Stimulated activated naive CD4-positive, alpha-beta T cell (primary cell): ENCODE data around the gene GDF9.
"Not testable (repeated sequence)": the region's sequence is repeated elsewhere in the genome, so short reads cannot be mapped to it uniquely, and the experiment has no call there.

Experiments
- DNase-seq, 6 experiments: peaks; one replicate each; lab custom pipeline; 2025; lab: John Stamatoyannopoulos, UW

GDF9 gene

DNA sequence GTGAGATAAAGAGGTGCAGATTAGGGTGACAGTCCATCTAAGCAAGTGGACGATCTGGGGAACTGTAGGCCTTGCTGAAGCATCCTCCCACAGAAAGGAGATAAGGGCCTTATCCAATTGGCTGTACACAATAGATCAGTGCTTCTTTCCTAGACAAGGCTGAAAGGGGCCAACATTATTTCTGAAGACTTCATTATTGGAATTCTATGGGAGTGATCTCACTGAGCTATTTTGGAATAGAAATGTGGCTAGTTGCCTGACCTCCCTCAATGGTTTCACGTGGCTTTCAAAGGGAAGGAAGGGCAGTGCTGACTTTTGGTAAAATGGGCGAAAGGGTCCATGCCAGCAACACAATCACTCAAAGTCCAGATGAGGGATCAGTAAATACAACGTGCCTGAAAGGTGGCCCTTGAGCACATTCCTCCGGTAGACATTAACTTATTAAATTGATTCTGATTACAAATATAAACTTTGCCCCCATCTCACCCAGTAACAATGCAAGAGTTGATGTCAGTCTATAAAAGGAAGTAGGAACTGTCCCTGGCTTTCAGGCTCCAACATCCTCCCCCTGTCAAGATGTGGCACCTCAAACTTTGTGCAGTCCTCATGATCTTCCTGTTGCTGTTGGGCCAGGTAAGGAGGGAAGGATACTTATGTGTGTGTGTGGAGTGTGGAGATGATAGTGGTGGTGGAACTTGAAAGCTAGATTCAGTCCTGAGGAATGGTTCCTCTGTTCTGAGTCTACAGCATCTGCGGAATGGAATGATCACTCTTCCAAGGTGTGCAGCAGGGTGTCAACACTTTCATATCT lies 7.1 kb upstream of the GDF9 start, which contains the start of gene LEAP2:
TSS of gene LEAP2 (plus strand) at position 550 of the 811 bp plus-strand sequence. CDS start at position 577, 27 bp downstream.
- DNase-seq = no peak

GRCh38 chr5:132872788-132873118 lies 6.5 kb upstream of the GDF9 start:
- no peak for DNase-seq

DNA sequence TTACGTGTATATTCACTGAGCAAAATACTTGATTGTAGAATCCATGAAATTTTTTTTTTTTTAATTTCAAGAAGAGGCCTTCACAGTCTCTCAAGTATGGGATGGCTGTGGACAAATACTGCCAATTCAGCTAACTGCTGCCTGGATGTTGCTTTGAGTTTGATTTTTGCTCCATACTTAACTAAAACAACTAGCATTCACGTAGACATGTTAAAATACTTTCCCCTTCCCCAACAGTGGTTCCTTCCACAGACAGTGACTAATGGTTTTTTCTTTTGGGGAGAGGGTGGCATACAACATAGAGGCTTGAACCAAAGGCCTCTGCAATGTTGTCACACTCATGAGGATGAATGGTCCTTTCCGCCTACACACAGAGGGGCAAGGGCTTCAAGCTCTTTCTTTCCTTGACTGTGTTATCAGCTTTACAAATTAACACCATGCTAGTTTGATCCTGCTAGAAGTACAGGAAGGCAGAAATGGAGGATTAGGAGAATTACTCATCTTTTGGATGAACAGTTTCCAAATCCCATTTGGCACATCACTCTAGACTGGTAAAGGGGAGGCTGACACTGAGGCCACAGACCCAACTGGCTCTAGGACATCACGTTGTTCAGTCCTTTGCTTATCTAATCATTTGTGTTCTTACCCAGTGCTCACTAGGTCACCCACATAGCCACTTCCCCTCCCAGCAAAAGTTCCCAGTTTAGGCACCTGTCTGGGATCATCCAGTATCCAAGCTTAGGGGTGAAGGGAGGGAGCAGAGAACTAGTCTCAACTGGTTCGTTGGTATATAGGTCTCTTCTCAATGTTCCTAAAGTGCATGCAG lies 5.4 kb upstream of the GDF9 start:
- DNase-seq = no peak

DNA sequence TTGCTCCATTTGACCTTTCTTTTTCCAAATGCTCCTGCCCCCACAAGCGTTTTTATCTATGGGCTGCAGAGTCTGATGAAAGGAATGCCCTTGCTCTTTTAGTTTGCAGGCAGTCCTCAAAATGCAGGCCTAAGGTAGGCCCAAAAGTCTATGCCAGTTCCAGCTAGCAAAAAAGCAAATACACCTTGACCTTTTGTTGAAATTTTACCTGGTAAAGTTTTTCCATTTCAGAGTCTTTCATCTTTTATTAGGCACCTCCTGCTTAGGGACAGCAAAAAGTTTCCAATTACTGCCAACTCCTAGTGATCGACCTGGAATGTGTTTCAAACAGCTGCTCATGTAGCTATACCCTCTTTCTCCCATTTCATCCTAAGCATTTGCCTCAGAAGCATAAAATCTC lies 4.5 kb upstream of the GDF9 start:
- DNase-seq = no peak

DNA sequence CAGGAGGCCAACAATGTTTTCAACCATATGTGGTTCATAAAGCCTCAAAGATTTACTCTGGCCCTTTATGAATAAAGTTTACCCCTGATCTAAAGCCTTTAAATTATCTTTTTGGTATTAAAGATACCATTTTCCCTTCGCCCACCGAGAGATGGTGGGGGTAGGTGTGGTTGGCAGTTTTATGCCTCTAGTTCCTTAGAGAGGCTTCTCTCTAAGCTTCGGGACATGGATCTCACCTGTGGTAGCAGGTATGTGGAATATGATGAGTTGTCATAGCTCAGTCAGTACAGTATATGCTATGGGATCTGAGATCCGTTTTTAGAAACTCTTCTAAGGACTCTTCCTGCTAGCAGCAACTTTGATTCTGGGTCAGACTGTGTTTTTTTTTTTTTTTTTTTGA lies 2.5 kb upstream of the GDF9 start:
- no peak for DNase-seq

GRCh38 chr5:132867046-132867451 lies 780 bp upstream of the GDF9 start:
- DNase-seq = no peak

GRCh38 chr5:132865668-132866341 lies 464 bp downstream of the GDF9 start:
- peak in 2 of 6 experiments; percentile 26 to 27 for DNase-seq

- DNase-seq = no peak
Measured at GRCh38 chr5:132860742-132861141, 5.5 kb downstream of the GDF9 start.

DNA sequence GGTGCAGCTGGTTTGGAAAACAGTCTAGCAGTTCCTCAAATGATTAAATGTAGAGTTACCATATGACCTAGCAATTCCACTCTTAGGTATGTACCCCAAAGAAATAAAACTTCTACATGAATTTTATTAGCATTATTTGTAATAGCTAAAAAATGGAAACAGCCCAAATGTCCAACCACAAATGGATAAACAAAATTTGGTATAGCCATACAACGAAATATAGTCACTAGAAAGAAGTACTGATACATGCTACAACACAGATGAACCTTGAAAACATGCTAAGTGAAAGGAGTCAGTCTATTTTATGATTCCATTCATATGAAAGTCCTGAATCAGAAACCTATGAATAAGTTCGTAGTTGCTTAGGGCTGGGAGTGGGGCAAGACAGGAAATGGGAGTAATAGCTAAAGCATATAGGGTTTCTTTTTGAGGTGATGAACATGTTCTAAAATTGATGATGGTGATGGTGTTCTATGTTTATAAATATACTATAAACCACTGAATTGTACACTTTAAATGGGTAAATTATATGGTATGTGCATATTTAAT lies 6.3 kb downstream of the GDF9 start:
- no peak for DNase-seq

- no peak for DNase-seq
Measured at GRCh38 chr5:132856011-132856410, 10.3 kb downstream of the GDF9 start.

- not testable (repeated sequence) for DNase-seq
Measured at GRCh38 chr5:132854992-132855391, 11.3 kb downstream of the GDF9 start.

DNA sequence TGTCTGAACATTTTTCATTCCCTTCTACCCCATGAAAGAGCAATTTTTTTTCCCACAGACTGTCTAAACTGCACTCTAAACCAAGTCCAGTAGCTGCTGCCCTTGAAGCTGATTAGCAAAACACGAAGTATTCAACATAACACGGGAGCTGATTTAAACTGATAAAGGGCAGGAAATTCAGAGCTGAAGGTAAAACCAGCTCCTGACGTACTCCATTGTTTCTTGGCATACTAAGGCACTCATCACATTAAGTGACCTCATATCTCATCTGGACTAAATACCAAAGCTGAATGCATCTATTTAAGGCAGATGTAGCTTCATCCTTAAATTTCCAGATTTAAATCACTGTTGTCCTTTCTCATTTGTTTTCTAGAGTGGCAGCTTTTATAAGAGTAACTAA lies 12.0 kb downstream of the GDF9 start:
- DNase-seq = no peak

DNA sequence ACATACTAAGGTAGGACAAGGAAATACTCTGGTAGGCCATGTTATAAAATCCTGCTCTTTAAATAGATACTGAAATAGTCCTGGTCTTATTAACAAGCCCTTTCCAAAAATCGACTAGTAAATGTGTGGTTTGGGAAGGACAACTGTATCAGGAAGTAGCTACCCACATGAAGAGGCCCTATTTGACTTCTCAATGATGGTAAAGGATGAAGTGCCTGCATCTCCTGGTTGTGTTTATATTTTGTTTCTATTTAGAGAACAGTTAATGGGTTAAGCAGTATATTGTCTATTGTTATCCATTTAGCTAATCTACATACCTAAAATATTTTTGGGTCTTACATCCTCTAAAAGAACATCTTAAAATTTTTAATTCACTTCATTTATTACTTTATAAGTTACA lies 12.5 kb downstream of the GDF9 start:
- no peak for DNase-seq

DNA sequence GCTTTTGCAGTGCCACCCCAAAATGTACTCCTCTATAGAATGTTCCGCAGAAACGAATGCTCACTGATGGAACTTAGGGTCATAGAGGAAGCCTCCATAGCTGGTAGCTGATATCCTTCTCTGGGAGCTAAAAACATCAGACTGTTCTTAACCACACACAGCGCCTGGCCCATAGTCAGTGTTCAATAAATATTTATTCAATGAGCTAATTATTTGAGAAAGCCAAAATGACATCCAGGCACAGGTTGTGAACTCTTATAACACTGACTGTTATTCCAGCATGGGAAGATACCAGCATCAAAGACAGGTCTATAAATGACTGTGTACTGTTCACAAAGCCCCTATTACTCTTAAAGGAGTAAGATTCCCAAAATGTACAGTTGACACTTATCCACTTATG lies 12.9 kb downstream of the GDF9 start:
- no peak for DNase-seq

- no peak for DNase-seq
Measured at GRCh38 chr5:132850066-132850465, 16.2 kb downstream of the GDF9 start.

DNA sequence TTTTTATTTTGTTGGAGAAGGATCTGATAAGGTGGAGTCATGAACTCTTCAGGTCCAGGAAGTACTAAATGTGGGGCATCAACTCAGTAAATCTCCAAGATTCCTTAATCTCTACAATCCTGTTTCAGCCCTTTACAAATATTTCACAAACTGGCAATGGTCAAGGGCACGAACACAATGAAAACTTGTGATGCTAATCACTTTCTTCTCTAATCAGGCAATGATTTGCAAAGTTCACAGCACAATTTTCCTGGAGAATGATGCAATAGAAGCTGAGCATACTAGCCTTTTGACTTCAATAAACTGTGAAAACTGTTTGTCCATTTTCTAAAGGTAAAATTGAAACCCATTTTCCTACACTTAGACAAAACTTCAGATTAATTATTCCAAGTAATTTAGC lies 16.9 kb downstream of the GDF9 start:
- no peak for DNase-seq

GRCh38 chr5:132848270-132848669 lies 18.0 kb downstream of the GDF9 start:
- DNase-seq = no peak

GRCh38 chr5:132841305-132841704 lies 25.0 kb downstream of the GDF9 start:
- DNase-seq = no peak

- DNase-seq = no peak
Measured at GRCh38 chr5:132840896-132841295, 25.4 kb downstream of the GDF9 start.

GRCh38 chr5:132840313-132840712 lies 26.0 kb downstream of the GDF9 start:
- no peak for DNase-seq

GRCh38 chr5:132839426-132840301 lies 26.6 kb downstream of the GDF9 start:
- DNase-seq = no peak
